GM18873 (cell line): ENCODE data around the gene AADAC.
"Not testable (repeated sequence)": the region's sequence is repeated elsewhere in the genome, so short reads cannot be mapped to it uniquely, and the experiment has no call there.

ENCODE experiments used
- ATAC-seq: cut with Tn5 transposase; IDR thresholded peaks from one replicate; pipeline ENCODE4 v1.9.1; 2021; ENCODE audit warnings: mild to moderate bottlenecking, moderate library complexity, moderate number of reproducible peaks; ENCODE audit not compliant: unreplicated experiment, low FRiP score

Gene AADAC

DNA sequence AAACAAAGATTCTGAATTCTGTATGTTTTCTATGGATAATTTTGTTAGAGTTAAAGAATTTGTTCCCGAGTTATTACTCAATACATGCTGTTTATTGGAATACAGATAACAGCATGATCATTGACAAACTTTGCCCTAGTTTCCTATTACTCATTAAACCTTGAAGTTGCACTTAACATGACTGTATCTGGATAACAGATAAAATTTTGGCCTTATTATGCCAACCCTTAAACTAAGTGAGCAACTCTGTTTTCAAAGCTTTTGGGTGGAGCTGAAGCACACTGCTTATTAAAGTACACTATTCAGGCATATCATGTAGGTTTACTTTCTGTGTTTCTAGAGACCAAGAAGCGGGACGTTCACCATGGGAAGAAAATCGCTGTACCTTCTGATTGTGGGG, at the start of gene AADAC:
AADAC (plus strand) TSS at position 318 of the 400 bp plus-strand sequence; CDS start at position 365, 47 bp downstream.
- no peak for ATAC-seq

GRCh38 chr3:151764699-151765098, 49.2 kb upstream of the AADAC start:
- not testable (repeated sequence) for ATAC-seq

DNA sequence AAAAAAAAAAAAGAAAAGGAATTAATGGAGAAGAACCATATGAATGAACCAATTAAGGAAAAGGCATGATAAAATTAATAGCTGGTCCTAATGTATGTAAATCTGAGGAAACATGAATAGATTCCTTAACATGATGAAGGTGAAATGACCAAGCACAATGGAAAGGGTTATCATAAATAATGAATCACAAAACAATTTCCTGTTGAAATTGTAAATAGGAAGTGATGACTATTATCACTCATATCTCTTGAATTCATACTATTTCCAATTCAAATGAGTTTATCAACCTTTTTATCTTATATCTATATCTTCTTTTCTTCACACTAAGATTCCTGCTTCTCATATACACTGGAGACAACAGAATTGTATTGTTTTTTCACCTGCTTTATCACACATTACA, 48.2 kb upstream of the AADAC start:
- no peak for ATAC-seq

GRCh38 chr3:151766454-151766853, 47.5 kb upstream of the AADAC start:
- ATAC-seq, result no peak

DNA sequence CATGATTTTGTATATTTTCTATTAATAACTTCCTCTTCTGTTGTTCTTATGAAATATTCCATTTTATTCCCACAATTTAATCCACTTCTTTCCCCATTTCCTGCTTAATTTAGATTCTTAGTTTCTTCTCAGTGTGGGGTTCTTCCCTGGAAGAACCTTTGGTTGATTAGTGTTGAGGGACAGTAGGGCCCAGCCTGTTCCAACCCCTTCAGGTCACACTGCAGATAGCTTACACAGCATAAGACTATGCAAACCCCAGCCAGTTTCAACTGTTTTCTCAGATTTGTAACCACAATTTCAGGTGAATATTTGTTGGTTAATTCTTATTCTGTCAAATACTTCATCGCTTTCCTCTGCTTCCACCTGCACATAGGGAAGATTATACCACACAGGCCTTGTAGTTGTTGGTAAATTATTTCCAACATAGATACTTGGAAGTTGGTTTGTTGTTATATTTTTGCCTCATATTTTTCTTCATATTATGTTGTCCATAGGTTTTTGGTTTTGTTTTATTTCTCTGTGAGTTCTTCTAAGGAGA, 45.5 kb upstream of the AADAC start:
- no peak for ATAC-seq

GRCh38 chr3:151769175-151769574, 44.7 kb upstream of the AADAC start:
- no peak for ATAC-seq

GRCh38 chr3:151770956-151771355, 43.0 kb upstream of the AADAC start:
- no peak for ATAC-seq

- ATAC-seq, result no peak
These were observed 41.0 kb upstream of the AADAC start for GRCh38 chr3:151772825-151773480.

DNA sequence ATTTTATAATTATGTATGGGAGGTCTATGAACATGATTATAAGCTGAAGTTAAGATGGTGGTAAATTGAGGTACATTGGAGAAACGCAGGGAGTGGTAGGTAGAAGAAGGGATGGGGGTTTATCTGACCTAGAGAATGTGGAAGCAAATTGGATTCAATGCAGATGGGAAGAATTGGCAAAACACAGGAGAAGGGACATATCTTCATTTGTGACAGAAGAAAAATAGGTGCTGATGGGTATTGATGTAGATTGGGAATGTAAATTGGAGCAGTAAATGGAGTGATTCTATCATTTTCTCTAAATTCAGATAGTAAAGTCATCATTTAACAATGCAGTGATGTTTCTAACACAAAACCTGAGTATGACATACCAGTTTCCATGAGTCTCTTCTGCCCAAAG, 39.7 kb upstream of the AADAC start:
- ATAC-seq, result no peak

GRCh38 chr3:151774910-151775309, 39.0 kb upstream of the AADAC start:
- no peak for ATAC-seq

DNA sequence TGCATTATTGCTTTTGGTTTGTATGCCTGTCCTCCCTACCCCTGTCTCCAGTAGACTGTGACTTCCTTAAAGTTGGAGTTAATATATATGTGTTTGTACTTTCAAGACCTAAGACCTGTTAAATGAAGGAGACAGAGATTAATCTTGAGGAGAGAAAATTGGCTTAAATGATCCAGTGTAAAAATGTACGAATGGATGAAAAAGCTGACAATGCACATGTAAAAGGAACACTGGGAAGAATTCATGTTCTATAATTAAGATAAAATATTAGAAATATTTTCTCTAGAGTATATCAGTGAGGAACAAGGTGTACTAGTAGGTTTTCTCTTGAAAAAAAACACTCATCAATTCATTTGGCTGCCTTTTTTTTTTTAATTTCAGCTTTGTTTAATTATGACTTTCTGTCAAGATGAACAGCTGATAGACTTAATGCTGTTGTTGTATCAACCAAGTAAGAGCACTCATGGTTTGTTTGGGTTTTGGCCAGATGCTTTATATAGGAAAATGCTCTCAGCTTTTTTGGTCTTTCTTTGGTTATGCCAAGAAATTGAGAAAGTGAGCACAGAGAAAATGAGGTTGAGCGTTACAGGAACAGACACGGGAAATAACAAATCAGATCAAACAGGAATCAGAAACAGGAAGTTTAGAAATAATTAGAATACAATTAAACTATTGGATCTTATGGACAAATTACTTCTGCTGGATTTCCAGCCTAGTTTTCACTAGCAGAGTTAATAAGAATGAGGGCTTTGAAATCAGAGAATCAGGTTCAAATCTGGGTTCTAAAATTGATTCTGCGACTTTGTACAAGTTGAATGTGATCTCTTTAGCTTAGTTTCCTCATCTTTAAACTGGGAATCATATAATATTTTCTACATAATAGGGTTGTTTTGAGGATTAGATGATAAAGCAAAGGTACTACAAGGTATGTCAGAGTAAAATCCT, 38.3 kb upstream of the AADAC start:
- ATAC-seq, result no peak

- ATAC-seq, result no peak
These were observed 37.6 kb upstream of the AADAC start for GRCh38 chr3:151776259-151776740.

DNA sequence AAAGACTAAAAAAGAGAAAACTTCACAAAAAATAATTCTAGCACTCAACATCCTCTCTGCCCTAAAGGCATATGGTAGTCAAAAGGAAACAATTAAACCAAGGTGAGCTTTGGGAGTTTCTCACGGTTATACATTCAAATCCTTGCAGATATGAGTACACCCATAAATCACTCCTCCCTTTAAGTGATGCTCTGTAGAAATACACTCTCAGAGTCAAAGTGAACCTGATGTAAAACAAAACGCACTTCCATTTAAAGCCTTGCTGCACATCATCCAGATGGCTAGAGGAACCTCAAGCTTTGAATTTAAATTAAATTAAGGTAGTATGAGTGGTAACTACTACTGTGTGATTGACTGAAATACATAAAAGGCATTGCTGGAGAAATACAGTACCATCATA, 36.0 kb upstream of the AADAC start:
- no peak for ATAC-seq

DNA sequence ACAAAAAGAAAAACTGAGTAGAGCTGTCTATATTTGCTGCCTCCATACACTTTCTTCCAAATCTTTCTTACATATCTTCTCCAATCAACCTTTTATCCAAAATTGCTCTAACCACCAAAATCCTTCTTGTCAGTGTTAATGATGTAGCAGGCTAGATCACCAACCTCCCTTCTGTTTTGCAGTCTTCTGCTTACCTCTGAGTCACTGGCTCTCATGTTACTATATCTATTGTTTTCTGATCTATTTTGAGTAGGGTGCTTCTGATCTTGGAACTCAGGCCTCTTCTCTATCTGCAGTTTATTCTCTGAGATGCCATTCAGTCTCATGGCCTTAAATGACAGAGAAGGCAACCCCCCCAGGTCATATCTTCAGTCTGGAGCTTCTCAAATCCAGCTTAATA, 26.3 kb upstream of the AADAC start:
- ATAC-seq, result no peak

- no peak for ATAC-seq
These were observed 25.5 kb upstream of the AADAC start for GRCh38 chr3:151788401-151788800.

- ATAC-seq, result no peak
These were observed 24.0 kb upstream of the AADAC start for GRCh38 chr3:151789853-151790463.

DNA sequence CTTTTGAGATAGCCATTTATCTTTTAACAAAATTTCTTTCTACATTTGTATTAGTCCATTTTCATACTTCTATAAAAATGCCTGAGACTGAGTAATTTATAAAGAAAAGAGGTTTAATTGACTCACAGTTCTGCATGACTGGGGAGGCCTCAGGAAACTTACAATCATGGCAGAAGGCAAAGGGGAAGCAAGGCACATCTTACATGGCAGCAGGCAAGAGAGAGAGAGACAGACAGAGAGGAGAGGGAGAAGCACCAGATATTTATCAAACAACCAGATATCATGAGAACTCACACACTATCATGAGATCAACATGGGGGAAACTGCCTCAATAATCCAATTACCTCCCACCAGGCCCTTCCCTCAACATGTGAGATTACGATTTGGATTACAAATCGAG, 23.2 kb upstream of the AADAC start:
- ATAC-seq, result not testable (repeated sequence)

DNA sequence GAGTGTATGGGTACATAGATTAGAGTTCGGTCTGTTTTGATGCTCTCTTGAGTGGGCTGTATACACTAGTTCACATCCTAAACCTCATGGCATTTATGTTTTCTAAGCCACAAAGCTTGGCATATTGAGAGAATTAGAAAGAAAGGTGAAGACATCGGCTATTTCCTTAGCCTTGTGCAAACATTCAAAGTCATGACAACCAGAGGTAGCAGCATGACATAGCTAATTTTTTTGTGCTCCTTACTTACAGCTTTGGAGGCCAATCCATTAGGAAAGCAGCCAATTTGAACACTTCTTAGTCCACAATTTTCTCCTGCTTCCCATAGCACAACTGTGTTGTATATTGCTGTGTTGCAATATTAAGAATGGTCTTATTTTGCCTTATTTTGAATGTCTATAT, 21.5 kb upstream of the AADAC start:
- no peak for ATAC-seq

DNA sequence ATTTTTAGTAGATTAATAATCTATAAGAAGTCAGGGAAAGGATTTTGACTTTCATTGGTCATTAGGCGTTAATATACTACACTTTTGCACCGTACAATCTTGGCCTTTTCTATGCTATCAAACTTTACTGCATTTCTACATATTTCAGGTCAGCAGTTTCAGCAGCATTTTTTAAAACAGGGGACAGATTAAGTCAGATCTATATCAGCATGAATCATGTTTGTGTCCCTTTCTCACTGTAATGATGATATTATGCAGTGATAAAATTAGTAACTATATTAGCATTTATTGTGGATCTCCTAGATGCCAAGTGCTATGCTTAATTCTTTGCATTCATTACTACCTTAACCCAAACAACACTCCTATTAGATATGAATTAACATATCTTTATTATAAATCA, 20.3 kb upstream of the AADAC start:
- no peak for ATAC-seq

DNA sequence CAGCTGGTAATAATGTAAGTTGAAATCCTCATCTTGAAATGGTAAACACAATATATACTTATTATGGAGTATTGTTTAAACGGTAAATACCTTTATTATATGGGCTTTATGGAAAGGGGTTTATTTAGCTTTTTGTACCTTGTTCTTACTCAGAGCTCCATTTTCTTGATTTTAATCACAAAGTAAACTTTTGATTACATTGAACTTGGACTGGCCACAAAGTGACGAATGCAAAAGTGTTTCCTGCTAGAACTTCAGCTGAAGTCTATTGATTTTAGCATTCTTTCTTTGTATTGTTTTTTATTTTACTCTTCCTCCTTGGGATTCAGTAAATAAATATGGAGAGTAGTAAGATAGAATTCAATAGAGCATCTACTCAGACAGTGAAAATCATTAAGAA, 19.8 kb upstream of the AADAC start:
- ATAC-seq, result no peak

DNA sequence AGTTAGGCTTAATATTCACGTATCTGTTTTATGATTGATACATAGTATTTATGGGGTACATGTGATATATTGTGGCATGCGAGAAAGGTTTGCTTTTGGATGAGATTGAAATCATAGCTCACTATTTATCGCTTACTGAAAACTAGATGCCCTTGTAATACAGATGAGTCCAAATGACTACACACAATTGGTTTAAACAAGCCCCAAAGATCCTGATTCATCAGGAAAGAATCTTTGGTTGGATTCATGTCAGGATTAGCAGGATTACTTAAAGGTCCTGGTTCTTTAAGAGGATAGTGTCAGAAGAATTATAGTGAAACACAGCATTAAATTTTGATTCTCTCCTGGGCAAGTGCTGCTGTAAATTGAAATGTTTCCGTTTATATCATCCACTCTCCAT, 18.6 kb upstream of the AADAC start:
- ATAC-seq, result no peak
